Small intestine (tissue), 7 donors: Measurements from ENCODE around the gene TMEM175. TPM values are rescaled to one million over a fixed set of nuclear protein-coding genes. Genes with fewer than 3 reads are reported as not detected.
"Not testable (repeated sequence)": the region's sequence is repeated elsewhere in the genome, so short reads cannot be mapped to it uniquely, and the experiment has no call there.

Experiments used
- DNase-seq, 2 donors: peaks; one replicate each; pipeline versions ENCODE4 v3.0.0 to v3.0.0-alpha.2; 2013
- FAIRE-seq: peaks from 2 replicates; lab custom pipeline; 2012; peaks lifted over from hg19 to GRCh38; lab: Jason Lieb, UNC
- H3K27ac ChIP-seq, 3 donors: one replicate each; pipeline ENCODE4 v1.5.1; 2013; ENCODE audit warnings: low read length in 2 of 3, mild to moderate bottlenecking in 2 of 3, control low read depth in 1 of 3, inconsistent platforms in 1 of 3, low read depth in 1 of 3, moderate library complexity in 1 of 3
- H3K27me3 ChIP-seq, 3 donors: one replicate each; pipeline ENCODE4 v1.6.1; 2013; ENCODE audit warnings: low read length in 3 of 3, inconsistent platforms in 1 of 3; ENCODE audit not compliant: control insufficient read depth in 3 of 3, insufficient read depth in 3 of 3
- H3K36me3 ChIP-seq, 3 donors: one replicate each; pipeline ENCODE4 v1.6.1; 2013; ENCODE audit warnings: low read length in 3 of 3, inconsistent platforms in 1 of 3, low read depth in 1 of 3, mild to moderate bottlenecking in 1 of 3, moderate library complexity in 1 of 3; ENCODE audit not compliant: control insufficient read depth in 3 of 3, insufficient read depth in 2 of 3
- H3K4me1 ChIP-seq, 3 donors: one replicate each; pipeline ENCODE4 v1.6.1; 2013; ENCODE audit warnings: low read length in 2 of 3, inconsistent platforms in 1 of 3, low read depth in 1 of 3, mild to moderate bottlenecking in 1 of 3, moderate library complexity in 1 of 3; ENCODE audit not compliant: control insufficient read depth in 3 of 3, insufficient read depth in 2 of 3
- H3K4me3 ChIP-seq, 3 donors: one replicate each; pipeline ENCODE4 v1.5.1; 2013; ENCODE audit warnings: low read length in 3 of 3, control low read depth in 1 of 3, inconsistent platforms in 1 of 3, low read depth in 1 of 3, mild to moderate bottlenecking in 1 of 3, moderate library complexity in 1 of 3
- H3K9me3 ChIP-seq, 2 donors: one replicate each; pipeline ENCODE4 v1.6.1; 2013; ENCODE audit warnings: low read depth in 1 of 2, low read length in 1 of 2; ENCODE audit not compliant: control insufficient read depth in 2 of 2, insufficient read depth in 1 of 2
- WGBS, 3 donors: extraction: QIAGEN DNeasy Blood & Tissue Kit; methylation state at CpG; one replicate each; pipeline ENCODE4 v1.1.7; 2013; 5-methylcytosine and 5-hydroxymethylcytosine counted together
- polyA plus RNA-seq, 4 donors: library from polyadenylated mRNA; stranded (reverse) in 3 of 4; unstranded in 1 of 4; fragments of 200-250 nt in 3 of 4; fragments of 120-200 nt in 1 of 4; gene quantifications; one replicate each; pipeline versions ENCODE4 v1.2.1 to v1.2.3, GENCODE V29; 2013
- donor health status: healthy with polysubstance abuse.
- donor health status: control.
- donor health status: control.
- donor health status: Bipolar disorder and iron deficiency.
- donor health status: healthy.

TMEM175 gene
- polyA plus RNA-seq, 4 donors, result 23.1 to 29.5 (median 24.3) TPM

GRCh38 chr4:915595-915994, 16.7 kb upstream of the TMEM175 start:
- H3K27me3 ChIP-seq, result no peaks in the 10 kb centered on the region
- no peak for DNase-seq
- FAIRE-seq, result no peak
- 42 to 81% (median 64%) methylated on average over 8 of the region's 8 CpGs for WGBS, 3 donors
- no peak overlapping the region for H3K4me3 ChIP-seq
- no peaks in the 10 kb centered on the region for H3K9me3 ChIP-seq
- peaks cover 7 to 29% (median 9%) of the 10 kb centered on the region in 3 donors for H3K36me3 ChIP-seq
- no peak overlapping the region for H3K27ac ChIP-seq
- no peaks in the 10 kb centered on the region for H3K4me1 ChIP-seq

DNA sequence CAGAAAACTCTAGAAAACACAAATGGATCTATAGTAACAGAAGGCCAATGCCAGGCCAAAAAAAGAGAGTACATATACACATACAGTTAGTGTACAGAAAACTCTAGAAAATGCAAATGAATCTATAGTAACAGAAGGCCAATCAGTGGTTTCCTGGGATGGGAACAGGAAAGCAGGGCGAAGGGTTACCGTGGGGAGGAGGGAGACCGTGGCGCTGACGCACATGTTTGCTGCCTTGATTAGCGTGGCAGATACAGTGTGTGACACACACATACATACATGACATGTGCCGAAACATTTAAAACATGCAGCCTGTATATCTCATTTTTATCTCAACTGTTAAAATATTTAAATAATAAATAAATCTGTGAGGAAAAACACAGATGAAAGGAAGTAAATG, 14.8 kb upstream of the TMEM175 start:
- FAIRE-seq (no peak), DNase-seq (no peak)
- Histone ChIP-seq H3K4me3 (no peak overlapping the region), H3K36me3 (peaks cover 0 to 19% (median 0%) of the 10 kb centered on the region in 3 donors), H3K4me1 (no peaks in the 10 kb centered on the region), H3K27me3 (no peaks in the 10 kb centered on the region), H3K27ac (no peak overlapping the region), H3K9me3 (no peaks in the 10 kb centered on the region)
- WGBS, 3 donors, result 89 to 97% (median 96%) methylated on average over 7 of the region's 7 CpGs

GRCh38 chr4:917992-918391, 14.3 kb upstream of the TMEM175 start:
- Histone ChIP-seq H3K4me3 (no peak overlapping the region), H3K27me3 (no peaks in the 10 kb centered on the region), H3K9me3 (no peaks in the 10 kb centered on the region), H3K4me1 (no peaks in the 10 kb centered on the region), H3K36me3 (peaks cover 0 to 17% (median 0%) of the 10 kb centered on the region in 3 donors), H3K27ac (no peak overlapping the region)
- FAIRE-seq (no peak), DNase-seq (no peak)
- 94 to 96% (median 96%) methylated on average over 2 of the region's 2 CpGs for WGBS, 3 donors

GRCh38 chr4:918591-918990, 13.7 kb upstream of the TMEM175 start:
- FAIRE-seq, H3K9me3 ChIP-seq, H3K27ac ChIP-seq, H3K4me1 ChIP-seq, H3K4me3 ChIP-seq, DNase-seq, H3K27me3 ChIP-seq: not testable (repeated sequence)
- H3K36me3 ChIP-seq, result peaks cover 0 to 19% (median 0%) of the 10 kb centered on the region in 3 donors
- 87 to 93% (median 92%) methylated on average over 6 of the region's 6 CpGs for WGBS, 3 donors

DNA sequence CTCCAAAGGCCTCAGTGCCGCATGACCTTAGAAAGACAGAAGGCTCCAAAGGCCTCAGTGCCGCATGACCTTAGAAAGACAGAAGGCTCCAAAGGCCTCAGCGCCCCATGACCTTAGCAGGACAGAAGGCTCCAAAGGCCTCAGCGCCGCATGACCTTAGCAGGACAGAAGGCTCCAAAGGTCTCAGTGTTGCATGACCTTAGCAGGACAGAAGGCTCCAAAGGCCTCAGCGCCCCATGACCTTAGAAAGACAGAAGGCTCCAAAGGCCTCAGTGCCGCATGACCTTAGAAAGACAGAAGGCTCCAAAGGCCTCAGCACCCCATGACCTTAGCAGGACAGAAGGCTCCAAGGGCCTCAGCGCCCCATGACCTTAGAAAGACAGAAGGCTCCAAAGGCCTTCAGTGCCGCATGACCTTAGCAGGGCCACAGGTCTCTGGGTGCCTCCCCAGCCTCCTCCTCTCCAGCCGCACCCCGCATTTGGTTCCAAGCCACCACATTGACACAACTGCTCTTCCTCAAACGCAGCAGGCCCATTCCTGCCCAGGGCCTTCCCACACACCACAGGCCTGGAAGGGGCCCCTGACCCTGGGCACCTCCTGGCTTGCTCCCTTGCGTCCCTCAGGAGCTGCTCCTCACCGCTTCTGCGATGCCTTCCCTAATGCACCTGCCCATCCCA, 13.1 kb upstream of the TMEM175 start:
- peaks cover 0 to 20% (median 0%) of the 10 kb centered on the region in 3 donors for H3K36me3 ChIP-seq
- not testable (repeated sequence) for DNase-seq

DNA sequence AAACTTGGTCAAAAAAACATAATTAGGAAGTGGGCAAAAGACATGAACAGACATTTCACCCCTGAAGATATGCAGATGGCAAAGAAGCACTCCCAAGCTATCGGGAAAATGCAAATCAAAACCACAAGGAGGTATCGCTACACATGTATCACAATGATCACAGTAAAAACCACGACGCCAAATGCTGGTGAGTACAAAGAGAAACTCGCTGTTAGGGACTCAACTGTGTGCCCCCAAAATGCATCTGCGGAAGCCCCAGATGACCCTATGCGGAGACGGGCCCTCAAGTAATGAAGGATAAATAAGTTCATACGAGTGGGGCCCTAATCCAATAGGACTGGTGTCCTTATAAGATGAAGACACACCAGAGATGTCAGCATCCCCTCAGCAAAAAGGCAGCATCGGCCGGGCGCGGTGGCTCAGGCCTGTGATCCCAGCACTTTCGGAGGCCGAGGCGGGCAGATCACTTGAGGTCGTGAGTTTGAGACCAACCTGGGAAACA, 10.4 kb upstream of the TMEM175 start:
- H3K4me1 ChIP-seq, result peaks cover 0 to 7% (median 0%) of the 10 kb centered on the region in 3 donors
- H3K27ac ChIP-seq, result no peak overlapping the region
- H3K27me3 ChIP-seq, result no peaks in the 10 kb centered on the region
- DNase-seq, result no peak
- no peak for FAIRE-seq
- H3K36me3 ChIP-seq, result peaks cover 0 to 31% (median 0%) of the 10 kb centered on the region in 3 donors
- 80 to 93% (median 83%) methylated on average over 17 of the region's 17 CpGs for WGBS, 3 donors
- no peaks in the 10 kb centered on the region for H3K9me3 ChIP-seq
- H3K4me3 ChIP-seq, result no peak overlapping the region

More for the DNA sequence above, 13.1 kb upstream of the TMEM175 start:
- not testable (repeated sequence) for FAIRE-seq, H3K4me1 ChIP-seq, H3K9me3 ChIP-seq, H3K4me3 ChIP-seq, H3K27me3 ChIP-seq, H3K27ac ChIP-seq
- WGBS, 3 donors, result 93 to 98% (median 97%) methylated on average over 13 to 15 of the region's 15 CpGs

DNA sequence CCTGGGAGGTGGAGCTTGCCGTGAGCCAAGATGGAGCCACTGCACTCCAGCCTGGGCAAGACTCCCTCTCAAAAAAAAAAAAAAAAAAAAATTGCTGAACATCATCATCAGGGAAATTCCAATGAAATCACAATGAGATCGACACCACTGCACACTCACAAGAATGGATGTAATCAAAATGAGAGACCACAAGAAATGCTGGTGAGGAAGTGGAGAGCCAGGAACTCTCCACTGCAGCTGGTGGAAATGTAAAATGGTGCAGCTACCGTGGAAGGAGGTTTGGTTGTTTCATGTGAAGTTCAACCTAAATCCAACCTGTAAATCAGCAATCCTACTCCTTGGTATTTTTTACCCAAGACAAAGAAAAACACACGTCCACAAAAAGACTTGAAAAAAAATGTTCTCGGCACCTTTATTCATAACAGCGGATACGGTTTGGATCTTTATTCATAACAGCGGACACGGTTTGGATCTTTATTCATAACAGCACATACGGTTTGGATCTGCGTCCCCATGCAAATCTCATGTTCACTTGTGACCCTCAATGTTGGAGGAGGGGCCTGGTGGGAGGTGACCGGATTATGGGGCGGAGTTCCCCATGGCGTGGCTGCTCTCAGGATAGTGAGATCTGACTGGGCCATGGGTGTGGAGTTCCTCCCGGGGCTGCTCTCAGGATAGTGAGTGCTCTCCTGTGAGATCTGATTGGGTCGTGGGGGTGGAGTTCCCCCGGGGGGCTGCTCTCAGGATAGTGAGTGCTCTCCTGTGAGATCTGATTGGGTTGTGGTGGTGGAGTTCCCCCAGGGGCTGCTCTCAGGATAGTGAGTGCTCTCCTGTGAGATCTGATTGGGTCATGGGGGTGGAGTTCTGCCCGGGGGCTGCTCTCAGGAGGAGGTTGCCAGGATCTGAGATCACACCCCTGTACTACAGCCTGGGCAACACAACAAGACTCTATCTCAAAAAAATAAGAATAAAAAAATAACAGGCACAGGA, 7.9 kb upstream of the TMEM175 start:
- 68 to 79% (median 75%) methylated on average over 18 of the region's 18 CpGs for WGBS, 3 donors
- FAIRE-seq (no peak), DNase-seq (no peak)
- Histone ChIP-seq H3K4me3 (no peak overlapping the region), H3K27me3 (no peaks in the 10 kb centered on the region), H3K9me3 (no peaks in the 10 kb centered on the region), H3K27ac (peak overlapping the region in 1 of 3 donors; percentile 11), H3K4me1 (peaks cover 2 to 9% (median 6%) of the 10 kb centered on the region in 3 donors), H3K36me3 (peaks cover 0 to 40% (median 0%) of the 10 kb centered on the region in 3 donors)

DNA sequence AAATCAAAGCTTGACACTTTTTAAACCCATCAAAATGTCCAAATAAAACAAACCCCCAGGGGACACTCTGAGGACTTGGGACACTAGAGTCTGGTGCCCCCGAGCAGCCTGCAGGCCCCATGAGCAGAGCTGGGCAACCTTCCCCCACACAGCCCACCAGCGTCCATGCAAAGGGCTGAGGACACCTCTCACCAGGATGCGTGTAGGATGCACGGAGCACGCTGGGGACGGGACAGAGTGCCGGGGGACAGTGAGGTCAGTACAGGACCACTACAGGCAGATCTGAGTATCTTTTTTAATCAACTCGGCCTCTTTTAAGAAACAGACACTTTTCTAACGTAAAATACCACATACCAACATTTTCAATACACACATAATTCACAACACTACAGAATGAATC, 7.1 kb upstream of the TMEM175 start:
- Histone ChIP-seq H3K27me3 (no peaks in the 10 kb centered on the region), H3K4me3 (no peak overlapping the region), H3K4me1 (peaks cover 2 to 13% (median 12%) of the 10 kb centered on the region in 3 donors), H3K36me3 (peaks cover 0 to 39% (median 0%) of the 10 kb centered on the region in 3 donors), H3K27ac (no peak overlapping the region), H3K9me3 (no peaks in the 10 kb centered on the region)
- DNase-seq, result no peak
- FAIRE-seq, result no peak
- 86 to 89% (median 86%) methylated on average over 9 of the region's 9 CpGs for WGBS, 3 donors
